Measurements from ENCODE around the gene RNASET2.

The RNASET2 gene

GRCh38 chr6:166944666-166945256 is 11.6 kb downstream of the RNASET2 start:
- no peak for DNase-seq

GRCh38 chr6:166942393-166943168 is 13.8 kb downstream of the RNASET2 start:
- peak; percentile 79 for DNase-seq

DNA sequence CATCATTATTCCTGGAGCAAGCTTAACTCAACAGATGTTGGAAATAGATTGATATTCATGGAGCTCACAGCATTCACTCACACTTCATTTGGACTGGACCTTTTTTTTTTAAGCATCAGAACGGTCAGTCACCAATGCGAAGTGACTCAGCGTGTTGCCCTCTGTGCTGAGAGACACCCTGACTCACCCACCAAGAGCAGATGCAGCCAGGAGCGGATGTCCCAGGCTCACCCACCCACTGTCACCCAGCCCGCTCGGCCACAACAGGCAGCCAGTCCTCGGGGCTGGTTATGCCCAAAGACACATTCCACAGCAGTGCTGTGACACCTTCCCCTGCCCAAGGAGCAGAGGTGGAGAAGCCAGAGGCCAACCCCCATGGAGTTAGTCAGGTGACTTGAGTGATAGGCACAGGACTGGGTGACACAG is 15.7 kb downstream of the RNASET2 start:
- DNase-seq = peak; percentile 20

DNA sequence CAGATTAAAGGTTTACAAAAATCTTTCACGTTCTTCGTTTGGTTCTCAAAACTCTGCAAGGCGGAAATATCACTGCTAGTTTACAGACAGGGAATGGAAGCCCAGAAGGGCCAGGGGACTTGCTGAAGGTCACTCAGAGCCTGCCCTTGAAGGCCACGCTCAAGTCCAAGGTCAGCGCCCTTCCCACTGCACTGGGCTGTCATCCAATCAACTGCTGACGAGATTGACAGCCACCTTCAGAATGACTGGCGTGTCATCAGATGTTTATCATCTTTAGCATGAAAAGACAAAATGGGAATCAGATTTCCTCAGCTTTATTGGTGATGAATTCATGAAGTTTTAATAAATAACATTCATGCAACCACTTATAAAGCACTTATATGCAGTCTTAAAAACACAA is 16.5 kb downstream of the RNASET2 start:
- DNase-seq = no peak

DNA sequence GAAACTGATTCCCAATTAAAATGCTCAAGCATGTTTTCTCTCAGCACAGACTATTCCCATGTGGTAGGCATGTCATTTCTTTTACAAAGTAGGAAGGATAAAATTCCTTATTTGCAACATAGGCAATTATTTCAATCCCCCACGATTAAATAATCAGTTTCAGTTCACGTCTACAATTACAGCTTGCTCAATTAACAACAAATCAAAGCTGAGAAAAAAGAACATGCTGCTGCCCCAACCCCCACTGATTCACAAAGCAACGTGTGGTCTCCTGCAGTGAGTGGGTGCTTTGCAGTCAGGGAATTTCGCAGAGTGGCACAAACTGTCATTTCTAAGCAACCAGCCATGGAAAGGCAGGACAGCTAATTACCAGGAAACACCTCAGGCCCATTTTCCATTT is 17.0 kb downstream of the RNASET2 start:
- no peak for DNase-seq

GRCh38 chr6:166938704-166939103 is 17.6 kb downstream of the RNASET2 start:
- DNase-seq = no peak

- DNase-seq = no peak
These were observed 18.2 kb downstream of the RNASET2 start for GRCh38 chr6:166938150-166938549.

GRCh38 chr6:166937746-166938145 is 18.6 kb downstream of the RNASET2 start:
- no peak for DNase-seq

GRCh38 chr6:166936079-166936787 is 20.1 kb downstream of the RNASET2 start:
- peak; percentile 37 for DNase-seq

DNA sequence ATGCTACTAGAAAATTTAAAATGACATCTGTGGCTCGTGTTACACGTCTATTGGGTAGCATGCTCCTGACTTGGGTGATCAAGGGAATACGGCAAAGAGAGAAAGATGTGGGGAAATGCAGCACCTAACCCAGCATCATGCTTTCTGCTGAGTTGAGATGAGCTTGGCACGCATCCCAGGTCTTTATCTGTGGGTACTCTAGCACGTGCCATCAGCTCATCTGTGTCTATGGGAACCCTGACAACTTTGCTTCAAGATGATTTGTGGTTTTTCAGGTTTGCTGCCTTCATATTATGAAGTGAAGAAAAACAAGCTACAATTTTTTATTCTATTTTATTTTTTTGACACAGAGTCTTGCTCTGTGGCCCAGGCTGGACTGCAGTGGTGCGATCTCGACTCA is 21.0 kb downstream of the RNASET2 start:
- DNase-seq = no peak

DNA sequence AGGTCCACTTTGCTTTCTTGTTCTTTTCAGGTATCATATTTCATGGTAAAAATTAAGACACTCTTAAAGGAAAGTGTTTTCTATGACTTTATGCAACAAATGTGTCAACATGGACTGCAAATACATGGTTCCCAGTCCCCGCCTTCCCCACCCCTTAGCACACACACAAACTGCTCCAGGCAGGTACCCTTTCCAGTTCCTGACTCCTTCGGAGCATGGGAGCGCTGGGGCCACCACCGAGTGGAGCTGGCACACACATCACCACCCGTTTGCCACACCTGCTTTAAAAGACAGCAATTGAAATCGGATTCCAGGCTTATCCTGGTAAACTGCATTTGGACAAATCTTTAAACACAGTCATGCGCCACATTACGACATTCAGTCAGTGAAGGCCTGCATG is 22.2 kb downstream of the RNASET2 start:
- DNase-seq = no peak

- DNase-seq = no peak
These were observed 23.0 kb downstream of the RNASET2 start for GRCh38 chr6:166933396-166933795.

DNA sequence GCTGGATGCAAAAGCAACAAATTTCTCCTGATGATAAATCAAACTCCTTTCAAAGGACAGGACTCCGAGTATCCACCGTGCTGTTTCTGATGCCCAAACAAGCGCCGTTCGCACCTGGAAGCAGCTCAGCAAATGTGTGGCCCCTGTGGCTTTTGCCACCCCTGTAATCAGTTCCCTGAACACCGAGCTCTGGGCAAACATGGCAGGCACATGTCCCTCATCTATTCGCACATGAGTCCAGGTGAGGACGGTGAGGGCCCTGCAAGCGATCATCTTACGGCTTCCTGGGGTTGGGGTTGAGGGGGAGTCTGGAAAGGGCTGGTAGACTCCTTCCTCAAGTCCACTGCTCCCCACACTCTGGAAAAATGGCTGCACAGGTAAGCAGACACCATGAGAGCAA is 23.7 kb downstream of the RNASET2 start:
- DNase-seq = no peak

GRCh38 chr6:166932116-166932515 is 24.2 kb downstream of the RNASET2 start:
- DNase-seq = no peak

GRCh38 chr6:166931426-166931970 is 24.9 kb downstream of the RNASET2 start:
- no peak for DNase-seq

GRCh38 chr6:166930354-166930891 is 25.9 kb downstream of the RNASET2 start:
- DNase-seq = no peak

GRCh38 chr6:166929542-166930189 is 26.7 kb downstream of the RNASET2 start:
- no peak for DNase-seq

DNA sequence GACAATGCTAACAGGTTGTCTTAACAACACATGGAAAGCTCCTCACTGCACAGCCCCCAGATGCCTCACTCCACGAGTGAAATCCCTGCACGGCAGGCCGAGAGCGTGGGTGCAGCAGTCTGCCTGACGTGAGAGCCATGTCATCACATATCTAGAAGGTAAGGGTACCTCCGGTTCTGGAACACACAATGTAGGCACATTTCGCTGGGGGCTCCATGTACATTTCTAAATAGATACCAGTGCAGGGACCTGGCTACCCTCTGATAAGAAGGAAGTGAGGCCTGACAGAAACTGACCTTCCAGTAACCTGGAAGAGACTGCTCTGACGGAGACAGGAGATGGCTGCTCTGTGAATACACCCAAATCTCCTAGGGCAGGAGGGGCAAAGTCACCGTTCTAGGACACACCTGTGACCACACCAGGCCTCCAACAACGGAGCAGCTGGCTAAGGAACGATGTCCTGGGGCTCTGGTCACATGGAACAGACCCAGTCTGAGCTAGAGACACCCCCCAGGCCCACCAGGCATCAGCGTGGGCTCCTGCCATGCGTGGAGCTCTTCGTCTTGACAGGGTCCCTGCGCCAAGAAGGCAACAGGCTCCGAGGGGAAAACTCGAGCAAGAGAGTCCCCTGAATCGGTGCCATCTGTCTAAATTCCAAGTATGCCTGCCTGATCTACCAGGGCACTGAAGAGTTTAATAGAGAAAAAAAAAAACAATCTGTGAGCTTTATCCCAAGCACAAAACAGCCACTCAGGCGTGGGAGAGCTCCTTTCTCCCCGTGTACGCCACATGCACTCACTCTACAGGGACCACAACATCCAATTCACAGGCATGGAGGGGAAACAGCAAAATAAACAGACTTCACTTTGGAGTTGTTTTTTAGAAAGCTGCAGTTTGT is 27.5 kb downstream of the RNASET2 start:
- DNase-seq = no peak

- DNase-seq = no peak
These were observed 28.3 kb downstream of the RNASET2 start for GRCh38 chr6:166927935-166928643.

DNA sequence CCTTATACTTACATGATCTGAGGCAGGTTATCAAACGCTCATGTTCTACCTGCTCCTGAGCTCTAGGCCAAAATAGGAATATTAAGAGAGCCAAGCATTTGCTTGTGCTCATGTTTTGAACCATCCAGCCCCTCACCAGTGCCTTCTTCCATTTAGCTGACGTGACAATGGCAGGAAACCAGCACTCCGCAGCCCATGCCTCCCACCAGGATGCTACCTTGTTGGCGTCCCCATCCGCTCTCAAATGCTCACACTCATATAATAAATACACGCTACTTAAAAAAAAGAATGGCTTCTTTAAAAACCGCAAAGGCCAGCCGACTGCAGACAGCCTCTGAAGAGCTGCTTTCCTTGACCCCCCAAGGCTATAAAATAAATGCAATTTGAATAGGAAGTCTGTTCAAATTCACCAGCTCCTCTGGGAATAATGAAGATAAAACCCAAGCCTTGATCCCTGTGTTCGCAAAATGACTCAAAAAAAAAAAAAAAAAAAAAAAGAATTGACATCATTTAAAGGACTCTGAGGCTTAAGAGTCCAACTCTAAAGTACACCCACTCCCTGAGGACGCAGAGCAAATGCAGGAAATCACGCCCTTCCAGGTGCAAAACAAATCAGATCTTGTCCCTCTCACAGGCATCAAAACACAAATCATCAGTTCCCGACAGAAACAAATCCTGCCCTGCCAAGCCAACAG is 29.0 kb downstream of the RNASET2 start:
- no peak for DNase-seq

DNA sequence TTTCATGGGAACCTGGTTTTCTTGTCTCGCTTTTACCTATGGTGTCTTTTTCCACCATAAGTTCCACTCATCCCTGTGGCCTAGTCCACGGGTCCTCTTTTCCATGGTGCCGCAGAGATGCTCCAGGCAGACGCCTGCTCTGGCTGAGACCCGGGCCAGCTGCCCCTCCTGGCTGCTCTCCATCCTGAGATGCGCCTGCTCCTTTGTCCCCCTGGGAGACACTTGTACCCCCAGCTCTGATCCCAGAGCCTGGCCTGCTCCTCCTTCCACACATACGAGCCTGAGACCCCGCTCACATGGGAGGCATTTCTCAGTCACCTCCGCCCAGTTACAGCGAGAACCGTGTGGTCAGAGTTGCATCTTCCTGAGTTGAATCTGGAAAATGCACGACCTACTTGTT is 29.6 kb downstream of the RNASET2 start:
- DNase-seq = no peak

Measured in activated CD4-positive, alpha-beta T cell treated with anti-CD3 and anti-CD28 coated beads for 48 hours (primary cell).